ENCODE data around the gene UBC.

DNA sequence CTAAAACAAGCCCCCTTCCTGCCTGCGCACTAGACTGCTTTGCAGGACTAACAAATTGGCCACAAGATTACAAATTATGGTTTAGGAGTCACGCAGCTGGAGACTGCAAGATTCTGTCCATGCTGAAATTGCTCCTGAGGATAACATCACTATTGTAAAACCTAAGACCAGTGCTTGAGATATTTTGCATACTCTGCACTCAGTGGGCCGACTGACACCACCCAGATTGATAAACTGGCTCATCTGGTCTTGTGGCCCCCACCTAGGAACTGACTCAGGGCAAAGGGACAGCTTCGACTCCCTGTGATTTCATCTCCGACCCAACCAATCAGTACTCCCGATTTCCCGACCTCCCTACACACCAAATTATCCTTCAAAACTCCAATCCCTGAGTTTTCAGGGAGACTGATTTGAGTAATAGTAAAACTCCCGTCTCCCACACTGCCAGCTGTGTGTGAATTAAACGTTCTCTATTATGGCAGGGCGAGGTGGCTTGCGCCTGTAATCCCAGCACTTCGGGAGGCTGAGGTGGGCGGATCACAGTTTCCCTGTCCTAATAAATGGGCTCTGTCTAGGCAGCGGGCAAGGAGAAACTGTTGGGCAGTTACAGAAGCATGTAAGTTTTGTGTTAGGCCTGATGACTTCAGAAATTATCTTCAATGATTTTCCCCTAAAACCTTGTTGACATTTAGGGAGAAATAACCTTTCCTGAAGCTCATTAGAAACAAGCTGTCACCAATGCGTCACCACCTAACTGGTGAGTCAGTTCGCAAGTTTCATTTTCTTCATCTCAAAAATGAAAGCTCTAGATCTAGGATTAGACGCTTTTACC is 5.3 kb upstream of the UBC start:
- TF ChIP-seq, protein P1, sequence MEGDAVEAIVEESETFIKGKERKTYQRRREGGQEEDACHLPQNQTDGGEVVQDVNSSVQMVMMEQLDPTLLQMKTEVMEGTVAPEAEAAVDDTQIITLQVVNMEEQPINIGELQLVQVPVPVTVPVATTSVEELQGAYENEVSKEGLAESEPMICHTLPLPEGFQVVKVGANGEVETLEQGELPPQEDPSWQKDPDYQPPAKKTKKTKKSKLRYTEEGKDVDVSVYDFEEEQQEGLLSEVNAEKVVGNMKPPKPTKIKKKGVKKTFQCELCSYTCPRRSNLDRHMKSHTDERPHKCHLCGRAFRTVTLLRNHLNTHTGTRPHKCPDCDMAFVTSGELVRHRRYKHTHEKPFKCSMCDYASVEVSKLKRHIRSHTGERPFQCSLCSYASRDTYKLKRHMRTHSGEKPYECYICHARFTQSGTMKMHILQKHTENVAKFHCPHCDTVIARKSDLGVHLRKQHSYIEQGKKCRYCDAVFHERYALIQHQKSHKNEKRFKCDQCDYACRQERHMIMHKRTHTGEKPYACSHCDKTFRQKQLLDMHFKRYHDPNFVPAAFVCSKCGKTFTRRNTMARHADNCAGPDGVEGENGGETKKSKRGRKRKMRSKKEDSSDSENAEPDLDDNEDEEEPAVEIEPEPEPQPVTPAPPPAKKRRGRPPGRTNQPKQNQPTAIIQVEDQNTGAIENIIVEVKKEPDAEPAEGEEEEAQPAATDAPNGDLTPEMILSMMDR (tag by site-specific recombination; IDR thresholded peaks at IDR 0.05): no peak
- no peak for TF ChIP-seq ZNF555 (tag by site-specific recombination; conservative IDR thresholded peaks at IDR 0.05)
- no peak for TF ChIP-seq ZBTB26 (tag by site-specific recombination; optimal IDR thresholded peaks at IDR 0.05)
- no peak for TF ChIP-seq ZNF202 (tag by site-specific recombination; IDR thresholded peaks at IDR 0.05; ENCODE audit: borderline replicate concordance)
- peak; percentile 57; the same call in 1 of the 2 replicates for TF ChIP-seq IKZF3 (tag by site-specific recombination; IDR thresholded peaks at IDR 0.05)
- TF ChIP-seq, protein P2, sequence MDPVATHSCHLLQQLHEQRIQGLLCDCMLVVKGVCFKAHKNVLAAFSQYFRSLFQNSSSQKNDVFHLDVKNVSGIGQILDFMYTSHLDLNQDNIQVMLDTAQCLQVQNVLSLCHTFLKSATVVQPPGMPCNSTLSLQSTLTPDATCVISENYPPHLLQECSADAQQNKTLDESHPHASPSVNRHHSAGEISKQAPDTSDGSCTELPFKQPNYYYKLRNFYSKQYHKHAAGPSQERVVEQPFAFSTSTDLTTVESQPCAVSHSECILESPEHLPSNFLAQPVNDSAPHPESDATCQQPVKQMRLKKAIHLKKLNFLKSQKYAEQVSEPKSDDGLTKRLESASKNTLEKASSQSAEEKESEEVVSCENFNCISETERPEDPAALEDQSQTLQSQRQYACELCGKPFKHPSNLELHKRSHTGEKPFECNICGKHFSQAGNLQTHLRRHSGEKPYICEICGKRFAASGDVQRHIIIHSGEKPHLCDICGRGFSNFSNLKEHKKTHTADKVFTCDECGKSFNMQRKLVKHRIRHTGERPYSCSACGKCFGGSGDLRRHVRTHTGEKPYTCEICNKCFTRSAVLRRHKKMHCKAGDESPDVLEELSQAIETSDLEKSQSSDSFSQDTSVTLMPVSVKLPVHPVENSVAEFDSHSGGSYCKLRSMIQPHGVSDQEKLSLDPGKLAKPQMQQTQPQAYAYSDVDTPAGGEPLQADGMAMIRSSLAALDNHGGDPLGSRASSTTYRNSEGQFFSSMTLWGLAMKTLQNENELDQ (tag by site-specific recombination; IDR thresholded peaks at IDR 0.05; ENCODE audit: low read depth): no peak
- no peak for TF ChIP-seq MYNN (tag by site-specific recombination; IDR thresholded peaks at IDR 0.05; ENCODE audit: borderline replicate concordance)
- no peak for TF ChIP-seq ZNF121 (tag by site-specific recombination; IDR thresholded peaks at IDR 0.05)
- no peak for TF ChIP-seq ZNF362 (tag by site-specific recombination; IDR thresholded peaks at IDR 0.05)

All from HEK293 (cell line).